ENCODE data around the gene MROH8. TPM values are rescaled to one million over a fixed set of nuclear protein-coding genes. Genes with fewer than 3 reads are reported as not detected.
A peak's percentile ranks its signal among the peaks of the same experiment; 100 is the strongest.

Gene MROH8
- total RNA-seq, 2 experiments from 2014 or later: 1.3 to 5.7 TPM

- intact Hi-C loops (cut with micrococcal nuclease; ENCODE audit: unreplicated experiment): loop anchor here (5.0 kb wide), 1 partner anchor 337 kb away; the partner anchor contains the start of gene BLCAP
- peaks cover 78% of the 10 kb centered on the region for H3K79me2 ChIP-seq (ENCODE audit: insufficient read depth, low read depth, low read length)
- no peaks in the 10 kb centered on the region for H3K9me2 ChIP-seq (ENCODE audit: insufficient read depth, low read length)
- no peak for TF ChIP-seq EZH2phosphoT487 (IDR thresholded peaks at IDR 0.05; ENCODE audit: borderline replicate concordance, low read depth, low read length)
- TF ChIP-seq CTCF (conservative IDR thresholded peaks at IDR 0.05; ENCODE audit: low read length): no peak
- no peak overlapping the region for H3K4me3 ChIP-seq (ENCODE audit: low read depth, low read length, poor library complexity, severe bottlenecking)
- CTCF ChIA-PET (ENCODE audit: unreplicated experiment): no interaction called here
- DNase-seq (ENCODE audit: low spot score): no peak
- no peaks in the 10 kb centered on the region for H3K9me3 ChIP-seq (ENCODE audit: low read length)
- BruUV-seq (replicated peaks): no TSS peak
- H3K4me1 ChIP-seq (ENCODE audit: insufficient read depth, low read length, poor library complexity, severe bottlenecking): peaks cover 28% of the 10 kb centered on the region
- no peak overlapping the region for H3K4me2 ChIP-seq (ENCODE audit: low read length)
- H3K27ac ChIP-seq (ENCODE audit: low read depth, low read length, poor library complexity, severe bottlenecking): no peak overlapping the region
- H4K20me1 ChIP-seq (ENCODE audit: insufficient read depth, low read length): peaks cover 35% of the 10 kb centered on the region
- H3K36me3 ChIP-seq (ENCODE audit: insufficient read depth, low read length): peaks cover 85% of the 10 kb centered on the region
- H2AFZ ChIP-seq (ENCODE audit: low read length): no peak overlapping the region
- POLR2A ChIA-PET: interaction anchor here (0.8 to 2.5 kb wide), 3 partner anchors 9 to 36 kb away, joined by 3 to 11 read pairs (median 3); partner anchors contain the start of gene RPN2
Measured at GRCh38 chr20:37190354-37191112, 11.2 kb upstream of the MROH8 start.

- H3K4me1 ChIP-seq (ENCODE audit: insufficient read depth, low read length, poor library complexity, severe bottlenecking): peaks cover 28% of the 10 kb centered on the region
- H3K9me2 ChIP-seq (ENCODE audit: insufficient read depth, low read length): no peaks in the 10 kb centered on the region
- intact Hi-C loops (cut with micrococcal nuclease; ENCODE audit: unreplicated experiment): loop anchor here (5.0 kb wide), 1 partner anchor 338 kb away; the partner anchor contains the start of gene BLCAP
- H3K27ac ChIP-seq (ENCODE audit: low read depth, low read length, poor library complexity, severe bottlenecking): peak overlapping the region; percentile 29
- no peaks in the 10 kb centered on the region for H3K9me3 ChIP-seq (ENCODE audit: low read length)
- no peak for TF ChIP-seq EZH2phosphoT487 (IDR thresholded peaks at IDR 0.05; ENCODE audit: borderline replicate concordance, low read depth, low read length)
- no peak overlapping the region for H3K4me3 ChIP-seq (ENCODE audit: low read depth, low read length, poor library complexity, severe bottlenecking)
- H3K79me2 ChIP-seq (ENCODE audit: insufficient read depth, low read depth, low read length): peaks cover 79% of the 10 kb centered on the region
- no peak overlapping the region for H2AFZ ChIP-seq (ENCODE audit: low read length)
- H3K36me3 ChIP-seq (ENCODE audit: insufficient read depth, low read length): peaks cover 91% of the 10 kb centered on the region
- ChIA-PET CTCF (ENCODE audit: unreplicated experiment) (no interaction called here), POLR2A (interaction anchor here (0.6 to 2.5 kb wide), 4 partner anchors 8 to 1790 kb away, joined by 3 to 11 read pairs (median 3); partner anchors contain the start of gene RPN2)
- H3K4me2 ChIP-seq (ENCODE audit: low read length): peak overlapping the region; percentile 9
- BruUV-seq (replicated peaks): no TSS peak
- peaks cover 30% of the 10 kb centered on the region for H4K20me1 ChIP-seq (ENCODE audit: insufficient read depth, low read length)
- peak; percentile 6 for DNase-seq (ENCODE audit: low spot score)
Measured at GRCh38 chr20:37189416-37190016, 10.2 kb upstream of the MROH8 start.

- DNase-seq (ENCODE audit: low spot score): no peak
- no peak for TF ChIP-seq CTCF (conservative IDR thresholded peaks at IDR 0.05; ENCODE audit: low read length)
- Histone ChIP-seq H3K36me3 (ENCODE audit: insufficient read depth, low read length) (peaks cover 94% of the 10 kb centered on the region), H3K9me2 (ENCODE audit: insufficient read depth, low read length) (no peaks in the 10 kb centered on the region), H3K4me1 (ENCODE audit: insufficient read depth, low read length, poor library complexity, severe bottlenecking) (peaks cover 28% of the 10 kb centered on the region), H4K20me1 (ENCODE audit: insufficient read depth, low read length) (peaks cover 30% of the 10 kb centered on the region), H3K4me3 (ENCODE audit: low read depth, low read length, poor library complexity, severe bottlenecking) (no peak overlapping the region), H3K27ac (ENCODE audit: low read depth, low read length, poor library complexity, severe bottlenecking) (no peak overlapping the region), H3K4me2 (ENCODE audit: low read length) (no peak overlapping the region), H3K79me2 (ENCODE audit: insufficient read depth, low read depth, low read length) (peaks cover 83% of the 10 kb centered on the region), H2AFZ (ENCODE audit: low read length) (no peak overlapping the region), H3K9me3 (ENCODE audit: low read length) (no peaks in the 10 kb centered on the region)
- CTCF ChIA-PET (ENCODE audit: unreplicated experiment): no interaction called here
- intact Hi-C loops (cut with micrococcal nuclease; ENCODE audit: unreplicated experiment): no loop called here
- no TSS peak for BruUV-seq (replicated peaks)
- POLR2A ChIA-PET: no interaction called here
Measured at GRCh38 chr20:37188787-37189186, 9.4 kb upstream of the MROH8 start.

All from OCI-LY7 (cell line).